Trophoblast cell (in vitro differentiated cells and primary cell): ENCODE data around the gene UGT2A1.

ENCODE experiments used
- DNase-seq, 2 donors: peaks; one replicate each; pipeline ENCODE4 v3.0.0-alpha.2; 2016
- H2AFZ ChIP-seq: 2 replicates; pipeline ENCODE4 v1.6.1; 2013; ENCODE audit warnings: low read length, moderate library complexity, mild to moderate bottlenecking; ENCODE audit not compliant: insufficient read depth, poor library complexity
- H2AK5ac ChIP-seq: 2 replicates; pipeline ENCODE4 v1.6.1; 2013; ENCODE audit warnings: mild to moderate bottlenecking, low read length
- H2BK120ac ChIP-seq: 2 replicates; pipeline ENCODE4 v1.6.1; 2013; ENCODE audit warnings: low read length, mild to moderate bottlenecking, moderate library complexity; ENCODE audit not compliant: insufficient read depth, poor library complexity
- H2BK12ac ChIP-seq: 2 replicates; pipeline ENCODE4 v1.6.1; 2013; ENCODE audit warnings: mild to moderate bottlenecking, low read length, moderate library complexity
- H2BK5ac ChIP-seq: 2 replicates; pipeline ENCODE4 v1.6.1; 2013; ENCODE audit warnings: low read length, low read depth, moderate library complexity, mild to moderate bottlenecking; ENCODE audit not compliant: poor library complexity
- H3K14ac ChIP-seq: 2 replicates; pipeline ENCODE4 v1.6.1; 2013; ENCODE audit warnings: mild to moderate bottlenecking, low read length
- H3K18ac ChIP-seq: 2 replicates; pipeline ENCODE4 v1.6.1; 2013; ENCODE audit warnings: mild to moderate bottlenecking, low read length
- H3K23ac ChIP-seq: 2 replicates; pipeline ENCODE4 v1.6.1; 2013; ENCODE audit warnings: low read length
- H3K27ac ChIP-seq: 2 replicates; pipeline ENCODE4 v1.5.1; 2013; ENCODE audit warnings: low read depth, mild to moderate bottlenecking, inconsistent platforms, low read length, moderate library complexity
- H3K27me3 ChIP-seq: 2 replicates; pipeline ENCODE4 v1.6.1; 2013; ENCODE audit warnings: inconsistent platforms, mild to moderate bottlenecking, low read length, moderate library complexity; ENCODE audit not compliant: insufficient read depth
- H3K36me3 ChIP-seq, 2 experiments: 1 replicate in 1 of 2; 2 replicates in 1 of 2; pipeline ENCODE4 v1.6.1; 2013; ENCODE audit warnings: low read length in 2 of 2, mild to moderate bottlenecking in 2 of 2, moderate library complexity in 1 of 2; ENCODE audit not compliant: insufficient read depth in 2 of 2, control insufficient read depth in 1 of 2
- H3K4ac ChIP-seq: 2 replicates; pipeline ENCODE4 v1.6.1; 2013; ENCODE audit warnings: low read depth, mild to moderate bottlenecking, low read length, moderate library complexity
- H3K4me1 ChIP-seq, 2 experiments: 1 replicate in 1 of 2; 2 replicates in 1 of 2; pipeline ENCODE4 v1.6.1; 2013; ENCODE audit warnings: low read length in 2 of 2, mild to moderate bottlenecking in 2 of 2, moderate library complexity in 1 of 2; ENCODE audit not compliant: insufficient read depth in 2 of 2, control insufficient read depth in 1 of 2
- H3K4me2 ChIP-seq: 2 replicates; pipeline ENCODE4 v1.6.1; 2013; ENCODE audit warnings: inconsistent platforms, mild to moderate bottlenecking, low read length, moderate library complexity
- H3K4me3 ChIP-seq: 2 replicates; pipeline ENCODE4 v1.5.1; 2013; ENCODE audit warnings: mild to moderate bottlenecking, low read depth, low read length, inconsistent platforms
- H3K79me1 ChIP-seq: one replicate; pipeline ENCODE4 v1.6.1; 2013; ENCODE audit warnings: low read length
- H3K79me2 ChIP-seq: 2 replicates; pipeline ENCODE4 v1.6.1; 2013; ENCODE audit warnings: low read length, mild to moderate bottlenecking; ENCODE audit not compliant: control insufficient read depth, insufficient read depth, poor library complexity
- H3K9ac ChIP-seq: 2 replicates; pipeline ENCODE4 v1.6.1; 2013; ENCODE audit warnings: mild to moderate bottlenecking, low read length
- H3K9me3 ChIP-seq: 2 replicates; pipeline ENCODE4 v1.6.1; 2013; ENCODE audit warnings: low read depth, mild to moderate bottlenecking, control low read depth, inconsistent platforms, low read length; ENCODE audit not compliant: insufficient read depth
- H4K12ac ChIP-seq: 2 replicates; pipeline ENCODE4 v1.6.1; 2013; ENCODE audit warnings: low read depth, mild to moderate bottlenecking, low read length, moderate library complexity
- H4K8ac ChIP-seq: 2 replicates; pipeline ENCODE4 v1.6.1; 2013; ENCODE audit warnings: low read depth, mild to moderate bottlenecking, low read length, moderate library complexity
- H4K91ac ChIP-seq: one replicate; pipeline ENCODE4 v1.6.1; 2013; ENCODE audit warnings: low read depth, mild to moderate bottlenecking, low read length, moderate library complexity
- WGBS: extraction: QIAGEN DNeasy Blood & Tissue Kit; methylation state at CpG from one replicate; pipeline ENCODE4 v1.1.7; 2013; ENCODE audit warnings: missing lambda C conversion rate; ENCODE audit not compliant: insufficient read length, insufficient coverage; ENCODE audit errors: extremely low coverage; 5-methylcytosine and 5-hydroxymethylcytosine counted together

UGT2A1 gene

GRCh38 chr4:69649629-69650028 is 3.4 kb downstream of the UGT2A1 start:
- Histone ChIP-seq H4K12ac (no peak overlapping the region), H3K27me3 (no peaks in the 10 kb centered on the region), H3K4ac (no peak overlapping the region), H2AFZ (no peak overlapping the region), H3K4me3 (no peak overlapping the region), H3K4me2 (no peak overlapping the region), H3K9me3 (no peaks in the 10 kb centered on the region), H3K36me3 (no peaks in the 10 kb centered on the region), H4K8ac (no peak overlapping the region), H2BK12ac (no peak overlapping the region), H3K14ac (no peak overlapping the region), H3K4me1 (no peaks in the 10 kb centered on the region), H3K23ac (no peak overlapping the region), H4K91ac (no peak overlapping the region), H3K18ac (no peak overlapping the region), H3K79me2 (no peaks in the 10 kb centered on the region), H3K27ac (no peak overlapping the region), H3K9ac (no peak overlapping the region), H2AK5ac (no peak overlapping the region), H2BK120ac (no peak overlapping the region), H3K79me1 (no peaks in the 10 kb centered on the region), H2BK5ac (peak overlapping the region; percentile 40)
- no CpG with 5 or more reads among the region's 2 CpGs for WGBS
- DNase-seq = peak; percentile 0 to 46

GRCh38 chr4:69649207-69649606 is 3.8 kb downstream of the UGT2A1 start:
- Histone ChIP-seq H2BK120ac (no peak overlapping the region), H3K4me1 (no peaks in the 10 kb centered on the region), H2AK5ac (no peak overlapping the region), H3K79me2 (no peaks in the 10 kb centered on the region), H3K79me1 (no peaks in the 10 kb centered on the region), H3K9ac (no peak overlapping the region), H2BK5ac (peak overlapping the region; percentile 40), H3K14ac (no peak overlapping the region), H3K18ac (no peak overlapping the region), H3K4me3 (no peak overlapping the region), H3K4me2 (no peak overlapping the region), H3K27ac (no peak overlapping the region), H3K9me3 (no peaks in the 10 kb centered on the region), H4K12ac (no peak overlapping the region), H2BK12ac (no peak overlapping the region), H4K91ac (no peak overlapping the region), H3K23ac (no peak overlapping the region), H3K36me3 (no peaks in the 10 kb centered on the region), H2AFZ (no peak overlapping the region), H3K4ac (no peak overlapping the region), H4K8ac (no peak overlapping the region), H3K27me3 (no peaks in the 10 kb centered on the region)
- no peak for DNase-seq
- WGBS = no CpG with 5 or more reads among the region's 1 CpG

GRCh38 chr4:69642961-69643360 is 10.1 kb downstream of the UGT2A1 start:
- Histone ChIP-seq H2BK5ac (no peak overlapping the region), H4K8ac (no peak overlapping the region), H3K9me3 (no peaks in the 10 kb centered on the region), H3K4me3 (no peak overlapping the region), H2AFZ (no peak overlapping the region), H2BK120ac (no peak overlapping the region), H2BK12ac (no peak overlapping the region), H4K12ac (no peak overlapping the region), H3K4ac (no peak overlapping the region), H3K18ac (no peak overlapping the region), H3K4me2 (no peak overlapping the region), H3K23ac (no peak overlapping the region), H3K14ac (no peak overlapping the region), H3K27ac (no peak overlapping the region), H3K79me1 (no peaks in the 10 kb centered on the region), H3K36me3 (no peaks in the 10 kb centered on the region), H4K91ac (no peak overlapping the region), H2AK5ac (no peak overlapping the region), H3K27me3 (no peaks in the 10 kb centered on the region), H3K79me2 (no peaks in the 10 kb centered on the region), H3K9ac (no peak overlapping the region), H3K4me1 (no peaks in the 10 kb centered on the region)
- DNase-seq = no peak
- no CpG with 5 or more reads among the region's 2 CpGs for WGBS

GRCh38 chr4:69640289-69640688 is 12.8 kb downstream of the UGT2A1 start:
- Histone ChIP-seq H3K4me1 (no peaks in the 10 kb centered on the region), H2BK12ac (no peak overlapping the region), H3K4ac (no peak overlapping the region), H3K9ac (no peak overlapping the region), H4K8ac (no peak overlapping the region), H3K9me3 (no peaks in the 10 kb centered on the region), H3K79me1 (no peaks in the 10 kb centered on the region), H3K4me2 (no peak overlapping the region), H3K18ac (no peak overlapping the region), H2BK120ac (no peak overlapping the region), H3K14ac (no peak overlapping the region), H3K4me3 (no peak overlapping the region), H3K23ac (no peak overlapping the region), H3K79me2 (no peaks in the 10 kb centered on the region), H2AK5ac (no peak overlapping the region), H2AFZ (no peak overlapping the region), H3K36me3 (no peaks in the 10 kb centered on the region), H4K12ac (no peak overlapping the region), H2BK5ac (no peak overlapping the region), H4K91ac (no peak overlapping the region), H3K27me3 (no peaks in the 10 kb centered on the region), H3K27ac (no peak overlapping the region)
- peak in 1 of 2 donors; percentile 59 for DNase-seq
- no CpG with 5 or more reads among the region's 2 CpGs for WGBS
